Activated T-cell treated with anti-CD3 and anti-CD28 coated beads, Interleukin-2, amount 50 U/mL, for 1 hour (primary cell): Measurements from ENCODE around the gene PRR3.
A peak's percentile ranks its signal among the peaks of the same experiment; 100 is the strongest.

ENCODE experiments used
- DNase-seq: peaks from one replicate; pipeline ENCODE4 v3.0.0-alpha.2; 2020

The PRR3 gene

DNA sequence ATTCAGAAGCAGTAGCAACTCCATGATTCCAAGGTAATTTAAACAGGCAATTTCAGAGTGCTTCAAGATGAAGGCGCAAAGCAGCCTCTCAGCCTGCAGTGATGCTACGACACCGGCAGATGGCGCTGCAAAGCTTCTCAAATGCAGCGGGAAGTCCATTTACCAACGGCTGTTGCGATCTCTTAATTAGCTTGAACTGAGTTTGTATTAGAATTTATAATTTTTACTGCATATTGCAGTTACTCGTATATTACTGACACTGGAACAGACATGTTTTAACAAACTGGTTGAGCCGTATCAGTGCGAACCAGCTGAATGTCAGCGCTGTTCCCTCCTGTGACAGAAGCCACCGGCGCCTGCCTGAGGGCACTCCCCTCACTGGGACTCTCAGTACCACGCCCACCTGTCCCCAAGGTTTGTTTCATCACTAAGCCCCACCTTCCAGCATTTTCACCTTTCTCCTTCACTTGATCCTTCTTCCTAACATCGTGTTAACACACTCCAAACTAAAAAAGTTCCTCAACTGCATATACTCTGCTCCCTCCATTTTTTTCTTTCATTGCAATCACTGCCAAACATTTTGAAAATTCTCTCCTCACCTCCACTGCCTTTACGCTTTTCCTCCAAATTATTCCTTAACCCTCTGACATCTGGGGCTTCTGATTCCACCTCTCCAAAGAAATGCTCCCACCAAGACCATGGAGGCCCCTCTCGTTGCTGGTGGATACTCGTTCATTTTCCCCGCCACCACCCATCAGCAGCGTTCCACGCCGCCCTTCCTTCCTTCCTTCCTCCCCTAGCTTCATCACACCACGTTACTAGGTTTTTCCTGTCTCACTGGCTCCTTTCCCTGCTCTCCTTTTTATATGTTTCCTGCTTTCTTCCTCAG, 15.3 kb upstream of the PRR3 start:
- DNase-seq, result peak; percentile 83

- DNase-seq, result no peak
Observed at GRCh38 chr6:30542404-30542725, 14.7 kb upstream of the PRR3 start.

DNA sequence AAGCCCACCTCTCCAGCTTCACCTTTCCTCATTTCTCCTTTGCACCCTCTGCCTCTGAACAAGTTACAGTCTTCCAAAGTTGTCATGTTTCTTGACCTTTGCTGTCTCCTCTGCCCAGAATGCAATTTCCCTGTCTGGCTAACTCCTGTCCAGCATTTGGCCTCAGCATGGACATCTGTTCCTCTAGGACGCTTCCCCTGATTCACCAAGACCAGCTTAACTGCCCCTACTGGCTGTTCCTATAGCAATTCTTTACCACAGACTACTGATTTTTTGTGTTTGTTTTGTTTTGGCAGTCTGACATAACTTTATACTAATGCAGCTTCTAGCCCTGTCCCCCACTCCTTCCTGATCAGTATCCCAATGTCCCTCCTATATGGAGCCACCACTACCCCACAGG, 14.2 kb upstream of the PRR3 start:
- no peak for DNase-seq

- DNase-seq, result no peak
Observed at GRCh38 chr6:30543821-30544220, 13.3 kb upstream of the PRR3 start.

- DNase-seq, result no peak
Observed at GRCh38 chr6:30544666-30545272, 12.3 kb upstream of the PRR3 start.

- no peak for DNase-seq
Observed at GRCh38 chr6:30547454-30547853, 9.6 kb upstream of the PRR3 start.

DNA sequence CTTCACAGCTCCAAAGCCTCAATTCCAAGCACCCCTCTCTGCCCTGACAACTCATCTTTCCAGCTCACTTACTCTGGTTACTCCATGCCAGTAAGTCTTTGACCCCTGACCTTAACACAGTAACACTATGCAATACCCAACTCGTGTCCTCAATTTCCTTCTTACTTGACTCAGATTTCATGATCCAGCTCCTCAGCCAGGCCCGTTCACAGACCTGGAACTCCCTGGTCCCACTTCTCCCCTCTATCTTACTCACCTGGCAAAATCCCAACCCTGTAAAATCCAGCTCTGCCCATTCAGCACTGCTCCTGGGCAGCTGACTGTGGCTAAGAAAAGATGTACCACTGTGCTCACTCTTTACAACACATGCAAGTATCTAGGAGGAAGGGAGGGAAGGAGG, 8.7 kb upstream of the PRR3 start:
- no peak for DNase-seq

- no peak for DNase-seq
Observed at GRCh38 chr6:30554404-30554803, 2.7 kb upstream of the PRR3 start.

GRCh38 chr6:30554962-30555815, 1.9 kb upstream of the PRR3 start:
- DNase-seq, result no peak

DNA sequence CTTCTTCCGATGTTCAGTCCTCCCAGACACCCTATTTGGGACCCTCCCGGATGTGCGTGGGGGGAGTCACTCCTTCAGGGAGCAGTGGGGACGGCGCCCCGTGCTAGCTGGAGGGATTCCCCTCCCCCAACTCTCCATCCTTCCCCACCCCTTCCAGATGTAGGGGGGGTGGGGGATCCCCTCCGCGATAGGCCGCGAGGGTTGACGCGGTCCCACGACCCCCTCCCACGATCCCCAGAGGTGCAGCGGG, 1.4 kb upstream of the PRR3 start:
- DNase-seq, result no peak

DNA sequence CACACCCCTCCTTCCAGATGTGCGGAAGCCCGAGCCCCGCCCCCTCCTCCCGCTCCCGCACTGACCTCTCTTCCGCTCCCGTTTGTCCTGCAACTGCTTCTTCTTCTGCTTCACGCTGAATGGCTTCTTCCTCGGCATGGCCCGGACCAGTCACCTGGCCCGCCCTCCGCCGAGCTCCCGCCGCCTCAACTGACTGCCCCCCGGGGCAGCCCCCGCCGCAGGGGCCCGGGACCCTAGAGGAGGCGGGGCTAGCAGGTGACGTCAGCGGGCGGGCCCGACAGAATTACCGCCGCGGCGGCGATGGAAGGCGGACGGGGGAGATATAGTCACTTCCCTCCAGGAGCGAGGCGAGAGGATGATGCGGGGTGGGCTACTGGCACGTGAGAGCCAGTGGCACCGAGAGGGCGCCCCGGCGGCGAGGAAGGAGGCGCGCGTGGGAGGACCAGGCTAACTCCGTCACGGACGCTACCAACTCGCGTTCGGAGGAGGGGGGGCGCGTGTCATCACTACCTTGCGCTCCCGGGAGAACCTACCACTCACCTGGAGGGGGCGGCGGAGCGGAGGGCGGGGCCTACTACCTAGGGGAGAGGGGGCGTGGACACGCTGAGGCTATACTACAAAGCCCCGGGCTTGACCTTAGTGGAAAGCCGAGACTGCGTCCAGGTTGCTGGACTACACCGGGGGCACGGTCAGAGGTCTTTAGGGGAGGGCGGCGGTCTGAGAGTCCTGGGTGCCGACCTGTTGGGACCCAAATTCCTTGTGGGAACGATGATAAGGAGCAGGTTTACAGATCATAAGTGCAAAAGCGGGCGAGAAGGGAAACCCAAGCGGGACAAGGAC, 809 bp upstream of the PRR3 start, which contains the start of gene GNL1:
Gene GNL1 (minus strand): TSS at position 424 of the 840 bp plus-strand sequence. CDS start 286 bp downstream, at position 138.
- DNase-seq, result peak; percentile 99

GRCh38 chr6:30557683-30557981, 537 bp downstream of the PRR3 start:
- DNase-seq, result no peak

GRCh38 chr6:30560930-30561329, 3.8 kb downstream of the PRR3 start:
- no peak for DNase-seq

GRCh38 chr6:30562470-30563425, 5.7 kb downstream of the PRR3 start:
- DNase-seq, result no peak

DNA sequence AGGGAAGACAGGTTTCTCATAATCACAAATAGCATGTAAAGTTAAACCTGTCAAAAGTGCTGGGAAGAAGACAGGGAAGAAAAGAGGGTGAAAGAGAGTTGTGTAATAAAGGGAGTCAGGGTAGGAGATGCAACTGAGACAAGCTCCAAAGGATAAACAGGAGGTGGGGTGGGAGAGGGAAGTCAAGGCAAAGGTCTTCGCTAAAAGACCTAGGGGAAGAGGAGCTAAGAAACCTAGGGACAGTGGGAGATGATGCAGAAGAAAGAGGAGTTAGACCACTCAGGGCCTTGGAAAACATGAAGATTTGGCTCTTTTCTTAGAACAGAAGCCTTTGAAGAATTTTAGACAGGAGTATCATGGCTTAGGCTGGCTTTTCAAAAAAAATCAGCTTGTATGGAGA, 7.0 kb downstream of the PRR3 start:
- DNase-seq, result no peak

GRCh38 chr6:30565772-30566171, 8.7 kb downstream of the PRR3 start:
- DNase-seq, result no peak

GRCh38 chr6:30568245-30568644, 11.2 kb downstream of the PRR3 start:
- no peak for DNase-seq

- DNase-seq, result no peak
Observed at GRCh38 chr6:30570263-30570662, 13.2 kb downstream of the PRR3 start.

DNA sequence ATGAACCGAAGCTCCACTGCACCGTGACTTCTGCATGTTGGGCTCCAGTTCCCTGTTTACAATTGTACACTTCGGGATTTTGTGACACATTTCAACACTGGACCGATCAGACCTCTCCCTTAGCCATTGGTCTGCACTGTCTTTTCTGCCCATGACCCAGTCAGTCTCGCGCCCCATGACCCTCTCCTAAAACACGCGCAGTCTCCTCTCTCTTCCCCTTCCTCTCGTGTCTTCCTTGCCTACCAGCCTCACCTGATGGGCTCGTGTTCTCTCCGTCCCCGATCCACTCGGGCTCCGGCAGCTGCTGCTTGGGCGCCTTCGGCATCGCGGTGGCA, 13.6 kb downstream of the PRR3 start:
- no peak for DNase-seq

- DNase-seq, result peak; percentile 100
Observed at GRCh38 chr6:30571075-30571761, 14.1 kb downstream of the PRR3 start, which contains the start of gene ABCF1. Gene ABCF1 (plus strand): TSS chr6:30571442. CDS start chr6:30571488, 46 bp downstream.

- no peak for DNase-seq
Observed at GRCh38 chr6:30571762-30572082, 14.6 kb downstream of the PRR3 start.

DNA sequence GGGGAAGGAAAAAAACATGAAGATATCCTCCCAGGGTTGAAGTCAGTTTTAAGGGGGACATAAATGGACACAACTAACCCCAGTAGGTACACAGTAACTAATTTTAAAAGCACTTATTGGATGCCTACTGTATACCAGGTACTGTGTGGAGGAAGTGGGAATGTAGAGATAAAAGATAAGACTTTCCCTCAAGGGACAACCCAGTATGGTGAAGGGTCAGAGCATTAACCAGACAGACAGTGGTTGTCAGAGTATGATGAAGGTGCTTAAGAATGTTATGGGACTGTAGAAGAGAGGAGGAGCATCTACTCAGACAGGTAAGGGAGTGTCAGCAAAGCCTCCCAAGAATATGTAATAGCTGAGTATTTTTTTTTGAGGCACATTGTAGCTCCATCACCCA, 15.1 kb downstream of the PRR3 start:
- no peak for DNase-seq
